HG03575 (cell line): ENCODE measurements around the gene PCDHA10.
"Not testable (repeated sequence)": the region's sequence is repeated elsewhere in the genome, so short reads cannot be mapped to it uniquely, and the experiment has no call there.

Source experiments
- ATAC-seq: cut with Tn5 transposase; IDR thresholded peaks from one replicate; pipeline ENCODE4 v1.9.1; 2021; ENCODE audit not compliant: unreplicated experiment, insufficient number of reproducible peaks, low FRiP score; ENCODE audit errors: extremely low read depth

The PCDHA10 gene

GRCh38 chr5:140835622-140836510 lies 19.8 kb upstream of the PCDHA10 start:
- no peak for ATAC-seq

DNA sequence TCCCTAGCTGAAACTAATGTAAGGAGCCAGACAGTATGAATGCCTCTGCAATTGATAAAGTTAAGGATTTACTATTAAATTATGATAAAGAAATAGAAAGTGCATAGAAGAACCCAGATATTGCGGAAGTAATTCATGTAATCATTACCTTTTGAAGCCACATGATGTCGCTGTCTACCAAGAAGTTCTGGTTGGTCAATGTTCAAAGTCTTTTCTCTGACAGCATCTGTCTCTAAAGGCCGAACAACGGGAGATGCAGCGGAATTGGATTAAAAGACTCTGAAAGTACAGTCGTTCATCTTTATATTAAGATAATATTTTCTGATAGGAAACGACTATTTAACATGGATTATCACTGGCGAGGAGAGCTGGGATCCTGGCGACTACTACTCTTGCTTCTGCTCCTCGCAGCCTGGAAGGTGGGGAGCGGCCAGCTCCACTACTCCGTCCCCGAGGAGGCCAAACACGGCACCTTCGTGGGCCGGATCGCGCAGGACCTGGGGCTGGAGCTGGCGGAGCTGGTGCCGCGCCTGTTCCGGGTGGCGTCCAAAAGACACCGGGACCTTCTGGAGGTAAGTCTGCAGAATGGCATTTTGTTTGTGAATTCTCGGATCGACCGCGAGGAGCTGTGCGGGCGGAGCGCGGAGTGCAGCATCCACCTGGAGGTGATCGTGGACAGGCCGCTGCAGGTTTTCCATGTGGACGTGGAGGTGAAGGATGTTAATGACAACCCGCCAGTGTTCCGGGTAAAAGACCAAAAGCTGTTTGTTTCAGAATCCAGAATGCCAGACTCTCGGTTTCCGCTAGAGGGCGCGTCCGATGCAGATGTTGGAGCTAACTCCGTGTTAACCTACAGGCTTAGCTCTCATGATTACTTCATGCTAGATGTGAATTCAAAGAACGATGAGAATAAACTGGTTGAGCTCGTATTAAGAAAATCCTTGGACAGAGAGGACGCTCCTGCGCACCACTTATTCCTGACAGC lies 14.4 kb upstream of the PCDHA10 start, which contains the start of gene PCDHA8:
TSS of gene PCDHA8 (plus strand) at position 210 of the 985 bp plus-strand sequence. CDS start at position 345, 135 bp downstream.
- ATAC-seq = no peak

GRCh38 chr5:140842798-140843733 lies 12.6 kb upstream of the PCDHA10 start:
- no peak for ATAC-seq

- ATAC-seq = not testable (repeated sequence)
Measured at GRCh38 chr5:140848139-140849102, 7.3 kb upstream of the PCDHA10 start, which contains the start of gene PCDHA9. Gene PCDHA9, plus strand, starts transcription at chr5:140848382. Its CDS starts 114 bp downstream, at chr5:140848496.

- ATAC-seq = not testable (repeated sequence)
Measured at GRCh38 chr5:140849831-140850634, 5.7 kb upstream of the PCDHA10 start.

DNA sequence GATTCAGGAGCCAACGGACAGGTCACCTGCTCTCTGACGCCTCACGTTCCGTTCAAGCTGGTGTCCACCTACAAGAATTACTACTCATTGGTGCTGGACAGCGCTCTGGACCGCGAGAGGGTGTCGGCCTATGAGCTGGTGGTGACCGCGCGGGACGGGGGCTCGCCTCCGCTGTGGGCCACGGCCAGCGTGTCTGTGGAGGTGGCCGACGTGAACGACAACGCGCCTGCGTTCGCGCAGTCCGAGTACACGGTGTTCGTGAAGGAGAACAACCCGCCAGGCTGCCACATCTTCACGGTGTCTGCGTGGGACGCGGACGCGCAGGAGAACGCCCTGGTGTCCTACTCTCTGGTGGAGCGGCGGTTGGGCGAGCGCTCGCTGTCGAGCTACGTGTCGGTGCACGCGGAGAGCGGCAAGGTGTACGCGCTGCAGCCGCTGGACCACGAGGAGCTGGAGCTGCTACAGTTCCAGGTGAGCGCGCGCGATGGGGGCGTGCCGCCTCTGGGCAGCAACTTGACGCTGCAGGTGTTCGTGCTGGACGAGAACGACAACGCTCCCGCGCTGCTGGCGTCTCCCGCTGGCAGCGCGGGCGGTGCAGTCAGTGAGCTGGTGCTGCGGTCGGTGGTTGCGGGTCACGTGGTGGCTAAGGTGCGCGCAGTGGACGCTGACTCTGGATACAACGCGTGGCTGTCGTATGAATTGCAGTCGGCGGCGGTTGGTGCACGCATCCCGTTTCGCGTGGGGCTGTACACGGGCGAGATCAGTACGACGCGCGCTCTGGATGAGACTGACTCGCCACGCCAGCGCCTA lies 1.7 kb downstream of the PCDHA10 start:
- no peak for ATAC-seq

DNA sequence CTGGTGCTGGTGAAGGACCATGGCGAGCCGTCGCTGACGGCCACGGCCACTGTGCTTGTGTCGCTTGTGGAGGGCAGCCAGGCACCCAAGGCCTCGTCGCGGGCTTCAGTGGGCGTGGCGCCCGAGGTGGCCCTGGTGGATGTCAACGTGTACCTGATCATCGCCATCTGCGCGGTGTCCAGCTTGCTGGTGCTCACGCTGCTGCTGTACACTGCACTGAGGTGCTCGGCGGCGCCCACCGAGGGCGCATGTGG lies 2.2 kb downstream of the PCDHA10 start:
- ATAC-seq = no peak

GRCh38 chr5:140862441-140863295 lies 7.0 kb downstream of the PCDHA10 start:
- ATAC-seq = no peak

DNA sequence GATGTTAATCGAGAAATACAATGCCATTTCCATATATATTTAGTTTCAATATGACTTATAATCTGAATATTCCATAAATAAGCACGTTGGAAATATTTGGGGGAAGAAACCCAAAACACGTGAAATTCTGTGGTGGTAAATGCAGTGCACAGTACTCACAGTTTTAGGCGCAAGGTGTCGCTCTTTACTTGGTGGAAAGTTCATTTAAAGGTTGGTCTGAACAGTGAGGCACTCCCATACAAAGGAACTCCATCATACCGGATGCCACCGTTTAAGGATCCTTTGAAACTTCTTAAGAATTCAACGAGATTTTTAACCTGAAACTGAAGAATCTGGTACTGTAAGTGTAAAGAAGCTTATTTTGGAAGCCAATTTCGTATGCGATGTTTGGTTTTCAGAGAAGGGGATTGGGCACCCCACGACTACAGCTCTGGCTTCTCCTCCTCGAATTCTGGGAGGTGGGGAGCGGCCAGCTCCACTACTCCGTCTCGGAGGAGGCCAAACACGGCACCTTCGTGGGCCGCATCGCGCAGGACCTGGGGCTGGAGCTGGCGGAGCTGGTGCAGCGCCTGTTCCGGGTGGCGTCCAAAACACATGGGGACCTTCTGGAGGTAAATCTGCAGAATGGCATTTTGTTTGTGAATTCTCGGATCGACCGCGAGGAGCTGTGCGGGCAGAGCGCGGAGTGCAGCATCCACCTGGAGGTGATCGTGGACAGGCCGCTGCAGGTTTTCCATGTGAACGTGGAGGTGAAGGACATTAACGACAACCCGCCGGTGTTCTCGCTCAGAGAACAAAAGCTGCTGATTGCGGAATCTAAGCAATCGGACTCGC lies 13.2 kb downstream of the PCDHA10 start, which contains the start of gene PCDHA11:
TSS of gene PCDHA11 (plus strand) at position 237 of the 834 bp plus-strand sequence. CDS start at position 384, 147 bp downstream.
- ATAC-seq = no peak

DNA sequence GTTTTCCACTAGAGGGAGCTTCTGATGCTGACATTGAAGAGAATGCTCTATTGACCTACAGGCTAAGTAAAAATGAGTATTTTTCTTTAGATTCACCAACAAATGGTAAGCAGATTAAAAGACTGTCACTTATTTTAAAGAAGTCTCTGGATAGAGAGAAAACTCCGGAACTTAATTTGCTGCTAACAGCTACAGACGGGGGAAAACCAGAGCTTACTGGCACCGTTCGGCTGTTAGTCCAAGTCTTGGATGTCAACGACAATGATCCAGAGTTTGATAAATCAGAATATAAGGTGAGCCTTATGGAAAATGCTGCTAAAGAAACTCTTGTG lies 13.8 kb downstream of the PCDHA10 start:
- ATAC-seq = no peak

DNA sequence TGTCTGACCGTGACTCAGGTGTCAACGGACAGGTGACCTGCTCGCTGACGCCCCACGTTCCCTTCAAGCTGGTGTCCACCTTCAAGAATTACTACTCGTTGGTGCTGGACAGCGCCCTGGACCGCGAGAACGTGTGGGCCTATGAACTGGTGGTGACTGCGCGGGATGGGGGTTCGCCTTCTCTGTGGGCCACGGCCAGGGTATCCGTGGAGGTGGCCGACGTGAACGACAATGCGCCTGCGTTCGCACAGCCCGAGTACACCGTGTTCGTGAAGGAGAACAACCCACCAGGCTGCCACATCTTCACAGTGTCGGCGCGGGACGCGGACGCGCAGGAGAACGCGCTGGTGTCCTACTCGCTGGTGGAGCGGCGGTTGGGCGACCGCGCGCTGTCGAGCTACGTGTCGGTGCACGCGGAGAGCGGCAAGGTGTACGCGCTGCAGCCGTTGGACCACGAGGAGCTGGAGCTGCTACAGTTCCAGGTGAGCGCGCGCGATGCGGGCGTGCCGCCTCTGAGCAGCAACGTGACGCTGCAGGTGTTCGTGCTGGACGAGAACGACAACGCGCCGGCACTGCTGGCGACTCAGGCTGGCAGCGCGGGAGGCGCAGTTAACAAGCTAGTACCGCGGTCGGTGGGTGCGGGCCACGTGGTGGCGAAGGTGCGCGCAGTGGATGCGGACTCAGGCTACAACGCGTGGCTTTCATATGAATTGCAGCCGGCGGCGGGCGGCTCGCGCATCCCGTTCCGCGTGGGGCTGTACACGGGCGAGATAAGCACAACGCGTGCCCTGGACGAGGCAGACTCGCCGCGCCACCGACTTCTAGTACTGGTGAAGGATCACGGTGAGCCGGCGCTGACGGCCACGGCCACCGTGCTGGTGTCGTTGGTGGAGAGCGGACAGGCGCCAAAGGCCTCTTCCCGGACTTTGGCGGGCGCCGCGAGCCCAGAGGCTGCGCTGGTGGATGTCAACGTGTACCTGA lies 14.8 kb downstream of the PCDHA10 start:
- no peak for ATAC-seq

DNA sequence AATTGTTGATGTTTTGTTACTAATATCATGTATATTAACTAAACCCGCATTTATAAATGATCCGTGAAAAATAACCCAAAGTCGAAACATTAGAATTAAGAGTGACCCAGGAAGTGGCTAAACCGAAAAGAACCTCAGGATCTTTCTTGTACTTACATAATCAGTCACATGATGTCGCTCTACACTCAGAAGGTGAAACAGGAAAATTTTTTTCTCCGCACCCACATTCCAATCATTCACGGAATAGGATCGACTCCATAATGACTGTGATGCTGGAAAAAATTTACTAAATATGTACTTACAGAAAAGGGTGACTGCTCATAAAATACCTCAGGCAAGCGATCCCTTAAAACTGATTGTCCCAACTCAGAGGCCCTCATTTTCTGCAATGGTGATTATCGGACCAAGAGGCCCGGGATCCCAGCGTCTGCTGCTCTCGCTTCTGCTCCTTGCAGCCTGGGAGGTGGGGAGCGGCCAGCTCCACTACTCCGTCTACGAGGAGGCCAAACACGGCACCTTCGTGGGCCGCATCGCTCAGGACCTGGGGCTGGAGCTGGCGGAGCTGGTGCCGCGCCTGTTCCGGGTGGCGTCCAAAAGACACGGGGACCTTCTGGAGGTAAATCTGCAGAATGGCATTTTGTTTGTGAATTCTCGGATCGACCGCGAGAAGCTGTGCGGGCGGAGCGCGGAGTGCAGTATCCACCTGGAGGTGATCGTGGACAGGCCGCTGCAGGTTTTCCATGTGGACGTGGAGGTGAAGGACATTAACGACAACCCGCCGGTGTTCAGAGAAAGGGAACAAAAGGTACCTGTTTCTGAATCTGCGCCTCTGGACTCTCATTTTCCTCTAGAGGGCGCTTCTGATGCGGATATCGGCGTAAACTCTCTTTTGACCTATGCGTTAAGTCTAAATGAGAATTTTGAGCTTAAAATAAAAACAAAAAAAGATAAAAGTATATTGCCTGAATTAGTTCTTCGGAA lies 19.7 kb downstream of the PCDHA10 start, which contains the start of gene PCDHA12:
TSS of gene PCDHA12 (plus strand) at position 224 of the 981 bp plus-strand sequence. CDS start at position 389, 165 bp downstream.
- ATAC-seq = no peak
